GM20000 (cell line): ENCODE measurements around the gene AMH.

ENCODE experiments used
- DNase-seq: peaks from one replicate; pipeline ENCODE4 v3.0.0; 2012; ENCODE audit warnings: low spot score
- TF ChIP-seq, protein P1 (sequence below): IDR thresholded peaks from 2 replicates; pipeline ENCODE4 v1.5.1; 2012; ENCODE audit warnings: mild to moderate bottlenecking, control low read depth; ENCODE audit errors: extremely low read depth, missing control alignments

The AMH gene

DNA sequence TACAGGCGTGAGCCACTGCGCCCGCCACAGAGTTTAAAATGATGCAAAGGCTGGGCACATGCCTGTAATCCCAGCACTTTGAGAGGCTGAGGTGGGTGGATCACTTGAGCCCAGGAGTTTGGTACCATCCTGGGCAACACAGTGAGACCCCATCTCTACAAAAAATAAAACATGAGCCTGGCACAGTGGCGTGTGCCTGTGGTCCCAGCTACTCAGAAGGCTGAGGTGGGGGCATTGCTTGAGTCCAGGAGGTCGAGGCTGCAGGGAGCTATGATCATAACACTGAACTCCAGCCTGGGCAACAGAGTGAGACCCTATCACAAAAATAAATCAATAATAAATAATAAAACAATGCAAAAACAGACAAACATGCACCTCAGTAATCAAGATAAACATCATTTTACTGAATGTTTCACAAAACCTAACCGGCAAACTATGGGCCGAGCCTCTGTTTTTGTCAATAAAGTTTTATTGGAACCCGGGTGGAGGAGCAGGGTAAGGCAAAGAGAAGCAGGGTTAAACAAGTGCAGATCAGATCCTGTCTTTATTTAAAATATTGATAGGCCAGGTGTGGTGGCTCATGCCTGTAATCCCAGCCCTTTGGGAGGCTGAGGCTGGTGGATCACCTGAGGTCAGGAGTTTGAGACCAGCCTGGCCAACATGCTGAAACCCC is 34.8 kb downstream of the AMH start:
- TF ChIP-seq, protein P1, sequence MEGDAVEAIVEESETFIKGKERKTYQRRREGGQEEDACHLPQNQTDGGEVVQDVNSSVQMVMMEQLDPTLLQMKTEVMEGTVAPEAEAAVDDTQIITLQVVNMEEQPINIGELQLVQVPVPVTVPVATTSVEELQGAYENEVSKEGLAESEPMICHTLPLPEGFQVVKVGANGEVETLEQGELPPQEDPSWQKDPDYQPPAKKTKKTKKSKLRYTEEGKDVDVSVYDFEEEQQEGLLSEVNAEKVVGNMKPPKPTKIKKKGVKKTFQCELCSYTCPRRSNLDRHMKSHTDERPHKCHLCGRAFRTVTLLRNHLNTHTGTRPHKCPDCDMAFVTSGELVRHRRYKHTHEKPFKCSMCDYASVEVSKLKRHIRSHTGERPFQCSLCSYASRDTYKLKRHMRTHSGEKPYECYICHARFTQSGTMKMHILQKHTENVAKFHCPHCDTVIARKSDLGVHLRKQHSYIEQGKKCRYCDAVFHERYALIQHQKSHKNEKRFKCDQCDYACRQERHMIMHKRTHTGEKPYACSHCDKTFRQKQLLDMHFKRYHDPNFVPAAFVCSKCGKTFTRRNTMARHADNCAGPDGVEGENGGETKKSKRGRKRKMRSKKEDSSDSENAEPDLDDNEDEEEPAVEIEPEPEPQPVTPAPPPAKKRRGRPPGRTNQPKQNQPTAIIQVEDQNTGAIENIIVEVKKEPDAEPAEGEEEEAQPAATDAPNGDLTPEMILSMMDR = no peak
- no peak for DNase-seq

DNA sequence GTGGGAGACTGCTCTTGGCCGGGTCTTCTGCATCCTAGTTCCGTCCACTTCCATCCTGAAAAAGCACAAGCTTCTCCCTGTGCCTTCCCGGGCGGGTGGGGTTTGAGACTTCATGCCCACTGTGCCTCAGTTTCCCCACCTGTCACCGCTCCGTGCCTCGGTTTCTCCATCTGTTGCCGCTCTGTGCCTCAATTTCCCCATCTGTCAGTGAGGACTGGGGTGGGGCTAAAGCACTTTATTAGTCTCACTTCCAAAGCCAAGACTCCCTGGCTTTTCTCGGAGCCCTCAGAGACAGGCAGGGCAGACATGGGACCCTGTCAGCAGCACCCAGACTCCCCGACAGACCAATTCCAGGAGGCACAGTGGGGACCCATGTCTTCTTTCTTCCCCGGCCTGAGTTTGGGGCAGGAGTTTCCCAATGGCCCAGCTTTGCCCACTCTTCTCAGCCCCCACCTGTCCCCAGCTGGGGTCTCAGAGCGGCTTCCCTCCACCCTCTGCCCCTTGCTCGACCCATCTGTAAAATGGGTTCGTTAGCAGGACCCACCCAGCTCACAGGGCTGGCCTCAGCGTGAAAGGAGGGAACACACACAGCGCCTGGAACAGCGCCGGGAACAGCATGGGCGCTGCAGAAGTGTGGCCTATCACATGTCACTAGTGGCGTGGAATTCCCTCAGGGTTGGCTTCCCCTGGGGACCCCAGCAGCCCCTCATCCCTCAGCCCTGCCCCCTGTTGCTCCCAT is 37.4 kb downstream of the AMH start:
- TF ChIP-seq, protein P1 = no peak
- DNase-seq = no peak

DNA sequence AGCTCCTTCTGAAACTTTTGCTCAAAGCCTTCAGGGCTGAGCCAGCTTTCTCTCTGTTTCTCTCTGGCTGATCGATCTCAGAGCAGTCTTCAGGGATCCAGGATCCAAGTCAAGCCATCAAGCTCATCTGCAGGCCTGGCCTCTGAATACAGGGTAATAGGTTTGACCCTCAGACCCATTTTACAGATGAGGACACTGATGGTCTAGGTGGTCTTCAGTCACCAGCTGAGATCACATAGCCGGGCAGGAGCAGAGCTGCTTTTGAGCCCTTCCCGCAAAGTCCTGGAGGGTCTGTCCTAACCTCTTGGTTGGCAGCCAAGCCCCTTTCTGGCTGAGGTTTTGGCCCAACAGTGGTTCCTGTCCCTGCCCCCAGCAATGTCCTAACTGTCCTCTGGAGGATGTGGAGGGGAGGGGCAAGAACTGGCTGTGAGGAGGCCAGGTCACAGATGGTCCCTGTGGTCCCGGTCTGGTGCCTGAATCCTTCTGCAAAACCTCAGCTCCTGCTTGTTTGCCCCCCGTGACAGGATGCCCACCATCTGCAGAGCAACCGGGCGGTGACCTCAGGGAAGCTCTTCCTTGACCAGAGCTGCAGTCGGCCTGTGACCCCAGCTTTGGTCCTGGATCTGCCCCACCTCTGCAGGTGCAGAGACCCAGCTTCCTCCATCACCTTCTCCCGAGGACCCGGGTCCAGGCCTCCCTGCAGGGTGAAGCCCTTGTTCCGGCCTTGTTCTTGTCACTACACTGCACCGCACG is 38.6 kb downstream of the AMH start:
- TF ChIP-seq, protein P1 = no peak
- DNase-seq = no peak

DNA sequence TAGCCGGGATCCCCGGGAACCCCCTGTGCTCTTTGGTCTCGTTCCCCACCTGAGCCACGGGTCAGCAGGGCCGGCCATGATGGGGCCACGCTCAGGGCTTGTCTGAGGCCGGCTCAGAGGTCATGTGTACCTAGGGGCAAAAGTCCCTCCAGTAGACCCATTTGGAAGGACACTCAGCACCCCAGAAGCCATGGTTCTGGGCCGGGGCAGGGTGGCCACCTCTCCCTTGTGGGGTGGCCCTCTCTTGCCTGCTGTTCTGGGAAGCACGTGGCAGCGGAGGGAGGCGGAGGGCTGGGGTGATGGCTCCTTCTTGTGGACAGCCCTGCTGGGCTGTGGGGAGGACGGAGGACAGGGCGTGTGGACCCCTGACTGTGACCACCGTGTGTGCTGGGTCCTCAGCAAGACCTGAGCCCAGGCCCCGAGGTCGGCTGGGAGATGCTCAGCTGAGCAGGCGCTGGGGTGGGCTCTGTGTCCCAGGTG is 39.3 kb downstream of the AMH start:
- DNase-seq = no peak
- TF ChIP-seq, protein P1 = no peak

DNA sequence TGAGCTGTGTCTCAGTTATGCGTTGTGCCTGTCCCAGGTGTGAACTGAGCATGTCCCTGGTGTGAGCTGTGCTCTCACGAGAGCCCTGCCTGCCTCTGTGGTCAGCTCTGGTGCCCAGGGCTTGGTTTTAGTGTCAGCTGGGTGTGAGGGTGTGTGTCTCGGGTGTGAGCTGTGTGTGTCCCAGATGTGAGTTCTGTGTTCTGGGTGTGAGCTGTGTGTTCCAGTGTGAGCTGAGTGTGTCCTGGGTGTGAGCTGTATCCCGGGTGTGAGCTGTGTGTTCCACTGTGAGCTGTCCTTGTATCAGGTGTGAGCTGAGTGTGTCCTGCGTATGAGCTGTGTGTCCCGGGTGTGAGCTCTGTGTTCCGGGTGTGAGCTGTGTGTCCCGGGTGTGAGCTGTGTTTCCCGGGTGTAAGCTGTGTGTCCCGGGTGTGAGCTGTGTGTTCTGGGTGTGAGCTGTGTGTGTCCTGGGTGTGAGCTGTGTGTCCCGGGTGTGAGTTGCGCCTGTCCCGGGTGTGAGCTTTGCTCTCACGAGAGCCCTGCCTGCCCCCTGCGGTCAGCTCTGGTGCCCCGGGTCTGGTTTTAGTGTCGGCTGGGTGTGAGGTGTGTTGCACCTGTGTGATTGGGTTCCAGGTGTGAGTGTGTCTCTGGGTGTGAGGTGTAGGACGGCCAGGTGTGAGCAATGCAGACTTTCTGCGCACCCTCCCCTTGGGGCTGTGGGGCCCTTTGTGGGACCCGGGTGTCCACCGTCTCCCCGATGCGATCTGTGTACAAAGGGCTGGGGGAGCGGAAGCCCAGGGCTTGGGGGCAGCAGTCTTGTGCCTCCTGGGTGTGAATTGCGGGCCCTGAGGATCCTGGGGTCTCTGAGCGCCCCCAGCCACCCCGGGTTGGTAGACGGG is 39.9 kb downstream of the AMH start:
- no peak for DNase-seq
- TF ChIP-seq, protein P1 = no peak

DNA sequence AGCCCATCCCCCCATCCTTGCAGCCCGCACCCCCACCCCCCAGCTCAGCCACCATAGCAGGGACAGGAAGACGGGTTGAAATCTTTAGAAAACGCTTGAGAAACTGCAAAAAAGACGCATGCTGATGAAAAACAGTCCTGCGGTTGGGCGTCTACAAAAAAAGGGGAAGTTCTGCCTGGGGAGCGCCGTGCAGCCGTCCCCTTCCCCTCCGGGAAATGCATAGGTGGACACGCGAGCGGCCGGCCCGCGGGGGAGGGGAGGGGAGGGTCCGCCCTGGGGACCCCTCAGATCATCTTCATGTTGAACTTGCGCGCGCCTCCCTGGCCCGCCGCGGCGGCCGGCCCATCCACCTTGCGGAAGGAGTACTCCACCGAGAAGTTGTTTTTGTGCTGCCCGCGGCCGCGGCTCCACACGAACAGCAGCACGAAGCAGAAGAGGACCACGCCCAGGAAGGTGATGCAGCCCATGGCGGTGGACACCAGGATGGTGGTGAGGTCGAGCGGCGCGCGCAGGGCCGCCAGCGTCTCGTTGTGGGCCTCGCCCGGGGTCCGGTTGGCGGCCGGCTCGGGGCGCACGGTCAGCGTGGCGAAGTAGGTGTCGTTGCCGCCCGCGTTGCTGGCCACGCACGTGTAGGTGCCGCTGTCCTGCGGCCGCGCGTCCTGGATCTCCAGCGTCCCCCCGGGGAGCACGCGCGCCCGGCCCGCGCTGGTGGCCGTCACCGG is 40.8 kb downstream of the AMH start:
- DNase-seq = peak; percentile 92
- TF ChIP-seq, protein P1 = no peak
